WI38 (cell line): ENCODE measurements around the gene GYS1.

Experiments used
- H3K4me3 ChIP-seq: 2 replicates; pipeline ENCODE4 v1.5.1; 2011; ENCODE audit warnings: low read depth, mild to moderate bottlenecking, control low read depth, low read length
- CTCF ChIP-seq: IDR thresholded peaks from 2 replicates; pipeline ENCODE4 v1.5.1; 2012; ENCODE audit warnings: low read depth, mild to moderate bottlenecking, control low read depth, low read length

GYS1 gene

GRCh38 chr19:48991873-48992580, 1.1 kb downstream of the GYS1 start:
- peak overlapping the region; percentile 97 for H3K4me3 ChIP-seq

GRCh38 chr19:48991011-48991609, 2.0 kb downstream of the GYS1 start:
- H3K4me3 ChIP-seq, result peak overlapping the region; percentile 97
- TF ChIP-seq CTCF, result no peak

More at GRCh38 chr19:48991873-48992580, 1.1 kb downstream of the GYS1 start:
- TF ChIP-seq CTCF, result no peak

- no peak overlapping the region for H3K4me3 ChIP-seq
- no peak for TF ChIP-seq CTCF
Measured at GRCh38 chr19:48990400-48990799, 2.7 kb downstream of the GYS1 start.

- no peak overlapping the region for H3K4me3 ChIP-seq
- no peak for TF ChIP-seq CTCF
Measured at GRCh38 chr19:48989701-48990291, 3.3 kb downstream of the GYS1 start.

- no peak overlapping the region for H3K4me3 ChIP-seq
- no peak for TF ChIP-seq CTCF
Measured at GRCh38 chr19:48988860-48989259, 4.2 kb downstream of the GYS1 start.

- no peak for TF ChIP-seq CTCF
- H3K4me3 ChIP-seq, result no peak overlapping the region
Measured at GRCh38 chr19:48988286-48988685, 4.8 kb downstream of the GYS1 start.

- TF ChIP-seq CTCF, result no peak
- no peak overlapping the region for H3K4me3 ChIP-seq
Measured at GRCh38 chr19:48987323-48987722, 5.8 kb downstream of the GYS1 start.
